ENCODE data around the gene LRRC45.

DNA sequence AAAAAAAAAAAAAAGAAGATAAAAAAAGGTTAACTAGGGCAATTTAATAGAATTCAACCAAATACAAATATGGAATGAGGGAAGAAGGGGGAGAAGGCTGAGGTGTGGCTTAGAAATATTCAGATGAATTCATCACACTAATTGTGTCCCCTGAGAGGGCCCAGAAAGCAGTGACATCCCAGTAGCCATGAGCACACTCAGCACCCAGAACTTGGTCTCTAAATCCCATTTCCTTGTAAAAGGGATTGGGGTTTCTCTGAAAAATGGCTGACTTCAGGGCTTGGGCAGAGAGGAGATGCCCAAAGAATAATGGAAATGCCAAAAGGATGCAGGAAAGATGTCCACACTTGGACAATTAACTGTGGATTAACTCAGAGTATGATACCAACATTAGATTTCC is 49.7 kb upstream of the LRRC45 start:
- TF ChIP-seq, protein P1, sequence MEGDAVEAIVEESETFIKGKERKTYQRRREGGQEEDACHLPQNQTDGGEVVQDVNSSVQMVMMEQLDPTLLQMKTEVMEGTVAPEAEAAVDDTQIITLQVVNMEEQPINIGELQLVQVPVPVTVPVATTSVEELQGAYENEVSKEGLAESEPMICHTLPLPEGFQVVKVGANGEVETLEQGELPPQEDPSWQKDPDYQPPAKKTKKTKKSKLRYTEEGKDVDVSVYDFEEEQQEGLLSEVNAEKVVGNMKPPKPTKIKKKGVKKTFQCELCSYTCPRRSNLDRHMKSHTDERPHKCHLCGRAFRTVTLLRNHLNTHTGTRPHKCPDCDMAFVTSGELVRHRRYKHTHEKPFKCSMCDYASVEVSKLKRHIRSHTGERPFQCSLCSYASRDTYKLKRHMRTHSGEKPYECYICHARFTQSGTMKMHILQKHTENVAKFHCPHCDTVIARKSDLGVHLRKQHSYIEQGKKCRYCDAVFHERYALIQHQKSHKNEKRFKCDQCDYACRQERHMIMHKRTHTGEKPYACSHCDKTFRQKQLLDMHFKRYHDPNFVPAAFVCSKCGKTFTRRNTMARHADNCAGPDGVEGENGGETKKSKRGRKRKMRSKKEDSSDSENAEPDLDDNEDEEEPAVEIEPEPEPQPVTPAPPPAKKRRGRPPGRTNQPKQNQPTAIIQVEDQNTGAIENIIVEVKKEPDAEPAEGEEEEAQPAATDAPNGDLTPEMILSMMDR (conservative IDR thresholded peaks at IDR 0.05; ENCODE audit: low read length), result no peak
- TF ChIP-seq EZH2phosphoT487 (IDR thresholded peaks at IDR 0.05; ENCODE audit: borderline replicate concordance, low read depth, low read length), result no peak
